Thoracic aorta (tissue), 2 donors: ENCODE measurements around the gene KIAA1671. TPM values are rescaled to one million over a fixed set of nuclear protein-coding genes. Genes with fewer than 3 reads are reported as not detected.
A peak's percentile ranks its signal among the peaks of the same experiment; 100 is the strongest.

Experiments used
- ATAC-seq: fragments of 150-250 bp; one replicate; pipeline ENCODE4 v1.8.0; 2017; ENCODE audit warnings: low read depth; ENCODE audit not compliant: insufficient number of reproducible peaks, low FRiP score
- DNase-seq: peaks from one replicate; pipeline ENCODE4 v3.0.0-alpha.2; 2020; ENCODE audit warnings: low spot score
- H3K27ac ChIP-seq, 2 donors: fragments of 200-600 bp; sonication (generic); 1 replicate in 1 of 2; 2 replicates in 1 of 2; pipeline ENCODE4 v1.5.1; 2016; ENCODE audit warnings: mild to moderate bottlenecking in 2 of 2, moderate library complexity in 2 of 2
- H3K27me3 ChIP-seq: fragments of 200-600 bp; sonication (generic); replicated peaks from 2 replicates; pipeline ENCODE4 v1.6.0; 2016; ENCODE audit warnings: mild to moderate bottlenecking; ENCODE audit not compliant: insufficient read depth
- H3K36me3 ChIP-seq: fragments of 200-600 bp; sonication (generic); one replicate; pipeline ENCODE4 v1.5.1; 2016
- H3K4me1 ChIP-seq, 2 donors: fragments of 200-600 bp; sonication (generic); 1 replicate in 1 of 2; 2 replicates in 1 of 2; pipeline versions ENCODE4 v1.5.1 to v1.6.0; 2016; ENCODE audit warnings: low read depth in 2 of 2, mild to moderate bottlenecking in 1 of 2; ENCODE audit not compliant: control insufficient read depth in 1 of 2
- H3K4me3 ChIP-seq: fragments of 200-600 bp; sonication (generic); 2 replicates; pipeline ENCODE4 v1.5.1; 2016; ENCODE audit warnings: mild to moderate bottlenecking
- H3K9me3 ChIP-seq: fragments of 200-600 bp; sonication (generic); 2 replicates; pipeline ENCODE4 v1.5.1; 2016
- total RNA-seq, 2 donors: library from RNA; depleted of rRNA; stranded (reverse); fragments of >200 nt; gene quantifications; one replicate each; pipeline versions ENCODE4 v1.1.0 to v1.2.3, GENCODE V29; 2016
- TF ChIP-seq, protein P1 (sequence below): fragments of 200-600 bp; sonication (generic); IDR thresholded peaks from one replicate; pipeline ENCODE4 v1.5.1; 2019; ENCODE audit warnings: antibody characterized with exemption

Gene KIAA1671
- total RNA-seq, 2 donors from 2014 or later: 57.8 to 86.8 TPM

DNA sequence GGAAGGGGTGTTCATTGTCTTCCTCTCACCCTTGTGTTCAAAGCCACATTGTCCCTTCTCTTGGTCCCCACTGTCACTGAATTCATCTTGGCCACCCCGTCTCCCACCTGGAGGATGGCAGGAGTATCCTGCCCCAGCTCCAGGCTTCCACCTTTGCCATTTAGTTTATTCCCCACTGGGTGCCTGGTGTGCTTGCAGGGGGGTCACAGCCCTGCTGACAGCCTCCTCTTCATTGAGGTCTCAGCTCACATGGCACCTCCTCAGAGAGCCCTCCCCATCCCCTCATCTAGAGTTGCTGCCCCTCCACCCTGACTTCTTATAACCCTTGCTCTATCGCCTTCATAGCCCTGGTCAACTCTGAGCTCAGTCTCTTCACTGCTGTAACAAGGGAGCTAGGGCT is 36.6 kb downstream of the KIAA1671 start:
- Histone ChIP-seq H3K4me3 (no peak overlapping the region), H3K4me1 (peaks cover 10 to 26% of the 10 kb centered on the region in 2 donors), H3K27me3 (no peaks in the 10 kb centered on the region), H3K9me3 (no peaks in the 10 kb centered on the region), H3K36me3 (no peaks in the 10 kb centered on the region), H3K27ac (peak overlapping the region in 1 of 2 donors; percentile 38)
- ATAC-seq (no peak), DNase-seq (no peak)
- TF ChIP-seq, protein P1, sequence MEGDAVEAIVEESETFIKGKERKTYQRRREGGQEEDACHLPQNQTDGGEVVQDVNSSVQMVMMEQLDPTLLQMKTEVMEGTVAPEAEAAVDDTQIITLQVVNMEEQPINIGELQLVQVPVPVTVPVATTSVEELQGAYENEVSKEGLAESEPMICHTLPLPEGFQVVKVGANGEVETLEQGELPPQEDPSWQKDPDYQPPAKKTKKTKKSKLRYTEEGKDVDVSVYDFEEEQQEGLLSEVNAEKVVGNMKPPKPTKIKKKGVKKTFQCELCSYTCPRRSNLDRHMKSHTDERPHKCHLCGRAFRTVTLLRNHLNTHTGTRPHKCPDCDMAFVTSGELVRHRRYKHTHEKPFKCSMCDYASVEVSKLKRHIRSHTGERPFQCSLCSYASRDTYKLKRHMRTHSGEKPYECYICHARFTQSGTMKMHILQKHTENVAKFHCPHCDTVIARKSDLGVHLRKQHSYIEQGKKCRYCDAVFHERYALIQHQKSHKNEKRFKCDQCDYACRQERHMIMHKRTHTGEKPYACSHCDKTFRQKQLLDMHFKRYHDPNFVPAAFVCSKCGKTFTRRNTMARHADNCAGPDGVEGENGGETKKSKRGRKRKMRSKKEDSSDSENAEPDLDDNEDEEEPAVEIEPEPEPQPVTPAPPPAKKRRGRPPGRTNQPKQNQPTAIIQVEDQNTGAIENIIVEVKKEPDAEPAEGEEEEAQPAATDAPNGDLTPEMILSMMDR: no peak

GRCh38 chr22:24989541-24989951 is 37.0 kb downstream of the KIAA1671 start:
- Histone ChIP-seq H3K27ac (peak overlapping the region in 1 of 2 donors; percentile 38), H3K27me3 (no peaks in the 10 kb centered on the region), H3K9me3 (no peaks in the 10 kb centered on the region), H3K4me3 (no peak overlapping the region), H3K36me3 (no peaks in the 10 kb centered on the region), H3K4me1 (peaks cover 10 to 26% of the 10 kb centered on the region in 2 donors)
- no peak for ATAC-seq
- TF ChIP-seq, protein P1: no peak
- DNase-seq: no peak

- peak overlapping the region in 1 of 2 donors; percentile 38 for H3K27ac ChIP-seq
- H3K36me3 ChIP-seq: no peaks in the 10 kb centered on the region
- TF ChIP-seq, protein P1: no peak
- H3K4me1 ChIP-seq: peaks cover 10 to 26% of the 10 kb centered on the region in 2 donors
- no peak overlapping the region for H3K4me3 ChIP-seq
- H3K9me3 ChIP-seq: no peaks in the 10 kb centered on the region
- H3K27me3 ChIP-seq: no peaks in the 10 kb centered on the region
- ATAC-seq (no peak), DNase-seq (no peak)
Observed at GRCh38 chr22:24990344-24990905, 37.9 kb downstream of the KIAA1671 start.

DNA sequence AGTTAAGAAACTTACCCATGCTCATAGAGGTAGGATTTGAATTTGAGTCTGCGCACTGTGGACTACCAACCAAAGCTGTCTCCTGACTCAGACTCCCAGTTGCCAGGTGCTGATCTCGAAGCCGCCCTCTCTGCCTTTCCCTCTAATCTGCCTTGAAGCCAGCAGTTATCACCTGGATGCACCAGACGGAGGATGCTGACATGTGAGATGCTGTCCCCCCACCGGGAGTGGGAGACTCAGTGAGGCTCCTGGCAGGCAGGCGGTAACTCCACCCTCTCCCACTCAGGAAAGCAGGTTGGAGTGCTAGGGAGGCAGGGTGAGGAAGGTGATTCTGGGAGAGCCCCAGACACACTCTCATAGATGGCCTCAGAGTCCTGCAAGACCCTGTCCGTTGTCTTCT is 40.4 kb downstream of the KIAA1671 start:
- TF ChIP-seq, protein P1: no peak
- Histone ChIP-seq H3K4me3 (no peak overlapping the region), H3K36me3 (no peaks in the 10 kb centered on the region), H3K27ac (no peak overlapping the region), H3K4me1 (peaks cover 10 to 31% of the 10 kb centered on the region in 2 donors), H3K27me3 (no peaks in the 10 kb centered on the region), H3K9me3 (no peaks in the 10 kb centered on the region)
- DNase-seq (no peak), ATAC-seq (no peak)

- H3K4me3 ChIP-seq: no peak overlapping the region
- TF ChIP-seq, protein P1: no peak
- ATAC-seq (no peak), DNase-seq (no peak)
- no peaks in the 10 kb centered on the region for H3K27me3 ChIP-seq
- no peaks in the 10 kb centered on the region for H3K36me3 ChIP-seq
- H3K4me1 ChIP-seq: peaks cover 10 to 29% of the 10 kb centered on the region in 2 donors
- H3K27ac ChIP-seq: no peak overlapping the region
- H3K9me3 ChIP-seq: no peaks in the 10 kb centered on the region
Observed at GRCh38 chr22:24994070-24994763, 41.7 kb downstream of the KIAA1671 start.
